OCI-LY7 (cell line): ENCODE results near the gene KIAA1755. TPM values are rescaled to one million over a fixed set of nuclear protein-coding genes. Genes with fewer than 3 reads are reported as not detected.

Experiments used
- BruUV-seq: library from RNA; stranded (reverse); fragments of 400-500 nt; replicated peaks from 2 replicates; lab custom pipeline; 2021; lab: Mats Ljungman, UMichigan
- CTCF ChIA-PET: fragments of 300-600 bp; sonication (Branson Sonifier 250); formaldehyde crosslinking; loops from one replicate; lab custom pipeline; 2022; ENCODE audit warnings: antibody characterized with exemption; ENCODE audit not compliant: unreplicated experiment; lab: Charles Lee
- POLR2A ChIA-PET: fragments of 300-600 bp; sonication (Branson Sonifier 250); formaldehyde crosslinking; loops from one replicate; lab custom pipeline; 2022; ENCODE audit warnings: antibody characterized with exemption; lab: Charles Lee
- DNase-seq: peaks from one replicate; pipeline ENCODE4 v3.0.0-alpha.2; 2015; ENCODE audit warnings: low spot score
- H2AFZ ChIP-seq: fragments of 200-600 bp; sonication (generic), shearing (Covaris generic); 2 replicates; pipeline ENCODE4 v1.6.1; 2014; ENCODE audit warnings: mild to moderate bottlenecking, antibody characterized with exemption, low read length, moderate library complexity
- H3K27ac ChIP-seq: fragments of 200-600 bp; sonication (generic); 2 replicates; pipeline ENCODE4 v1.5.1; 2014; ENCODE audit warnings: mixed run types, low read depth, mild to moderate bottlenecking, moderate library complexity, low read length, inconsistent platforms; ENCODE audit not compliant: poor library complexity, severe bottlenecking
- H3K36me3 ChIP-seq: fragments of 200-600 bp; sonication (generic); 2 replicates; pipeline ENCODE4 v1.6.1; 2014; ENCODE audit warnings: mild to moderate bottlenecking, antibody characterized with exemption, low read length, moderate library complexity, mixed read lengths; ENCODE audit not compliant: insufficient read depth
- H3K4me1 ChIP-seq: fragments of 200-600 bp; sonication (generic); 2 replicates; pipeline ENCODE4 v1.5.1; 2014; ENCODE audit warnings: mild to moderate bottlenecking, low read length; ENCODE audit not compliant: insufficient read depth, poor library complexity, severe bottlenecking
- H3K4me2 ChIP-seq: fragments of 200-600 bp; sonication (generic); 2 replicates; pipeline ENCODE4 v1.6.1; 2014; ENCODE audit warnings: mild to moderate bottlenecking, low read length
- H3K4me3 ChIP-seq: fragments of 200-600 bp; sonication (generic); 2 replicates; pipeline ENCODE4 v1.5.1; 2014; ENCODE audit warnings: mild to moderate bottlenecking, low read depth, low read length; ENCODE audit not compliant: poor library complexity, severe bottlenecking
- H3K79me2 ChIP-seq: fragments of 200-600 bp; sonication (generic); 2 replicates; pipeline ENCODE4 v1.6.1; 2016; ENCODE audit warnings: low read depth, mild to moderate bottlenecking, low read length, moderate library complexity, mixed read lengths; ENCODE audit not compliant: insufficient read depth
- H3K9me2 ChIP-seq: fragments of 200-600 bp; sonication (generic); 2 replicates; pipeline ENCODE4 v1.6.1; 2016; ENCODE audit warnings: mild to moderate bottlenecking, low read length, mixed read lengths; ENCODE audit not compliant: insufficient read depth
- H3K9me3 ChIP-seq: fragments of 200-600 bp; sonication (generic); 2 replicates; pipeline ENCODE4 v1.6.1; 2014; ENCODE audit warnings: mild to moderate bottlenecking, mixed run types, low read length, mixed read lengths
- H4K20me1 ChIP-seq: fragments of 200-600 bp; sonication (generic); 2 replicates; pipeline ENCODE4 v1.6.1; 2014; ENCODE audit warnings: mild to moderate bottlenecking, antibody characterized with exemption, low read length, moderate library complexity, mixed read lengths; ENCODE audit not compliant: insufficient read depth
- EZH2phosphoT487 ChIP-seq: fragments of 200-600 bp; sonication (generic); IDR thresholded peaks from 2 replicates; pipeline ENCODE4 v1.6.1; 2018; ENCODE audit warnings: low read depth, borderline replicate concordance, mild to moderate bottlenecking, mixed run types, antibody characterized with exemption, low read length, moderate library complexity, mixed read lengths
- intact Hi-C: fragments of 100-400 bp; cut with micrococcal nuclease; formaldehyde crosslinking; loops from one replicate; pipeline ENCODE4 v1.10.0; 2022; ENCODE audit not compliant: unreplicated experiment
- total RNA-seq, 2 experiments: library from RNA; depleted of rRNA in 1 of 2; stranded (reverse); fragments of >200 nt in 1 of 2; shearing (Covaris generic) in 1 of 2; gene quantifications; 2 replicates each; pipeline ENCODE4 v1.2.3, GENCODE V29; 2014 to 2022
- TF ChIP-seq, protein P1 (sequence below): fragments of 200-600 bp; sonication (generic); conservative IDR thresholded peaks from 2 replicates; pipeline ENCODE4 v1.5.1; 2014; ENCODE audit warnings: mild to moderate bottlenecking, antibody characterized with exemption, low read length, moderate library complexity, mixed read lengths

Gene KIAA1755
- total RNA-seq, 2 experiments from 2014 or later = not detected

GRCh38 chr20:38229376-38230252 lies 30.9 kb downstream of the KIAA1755 start:
- Histone ChIP-seq H3K79me2 (no peaks in the 10 kb centered on the region), H3K36me3 (no peaks in the 10 kb centered on the region), H3K9me3 (no peaks in the 10 kb centered on the region), H2AFZ (no peak overlapping the region), H3K4me2 (no peak overlapping the region), H3K4me3 (no peak overlapping the region), H3K9me2 (no peaks in the 10 kb centered on the region), H3K27ac (no peak overlapping the region), H4K20me1 (no peaks in the 10 kb centered on the region), H3K4me1 (no peaks in the 10 kb centered on the region)
- TF ChIP-seq, protein P1, sequence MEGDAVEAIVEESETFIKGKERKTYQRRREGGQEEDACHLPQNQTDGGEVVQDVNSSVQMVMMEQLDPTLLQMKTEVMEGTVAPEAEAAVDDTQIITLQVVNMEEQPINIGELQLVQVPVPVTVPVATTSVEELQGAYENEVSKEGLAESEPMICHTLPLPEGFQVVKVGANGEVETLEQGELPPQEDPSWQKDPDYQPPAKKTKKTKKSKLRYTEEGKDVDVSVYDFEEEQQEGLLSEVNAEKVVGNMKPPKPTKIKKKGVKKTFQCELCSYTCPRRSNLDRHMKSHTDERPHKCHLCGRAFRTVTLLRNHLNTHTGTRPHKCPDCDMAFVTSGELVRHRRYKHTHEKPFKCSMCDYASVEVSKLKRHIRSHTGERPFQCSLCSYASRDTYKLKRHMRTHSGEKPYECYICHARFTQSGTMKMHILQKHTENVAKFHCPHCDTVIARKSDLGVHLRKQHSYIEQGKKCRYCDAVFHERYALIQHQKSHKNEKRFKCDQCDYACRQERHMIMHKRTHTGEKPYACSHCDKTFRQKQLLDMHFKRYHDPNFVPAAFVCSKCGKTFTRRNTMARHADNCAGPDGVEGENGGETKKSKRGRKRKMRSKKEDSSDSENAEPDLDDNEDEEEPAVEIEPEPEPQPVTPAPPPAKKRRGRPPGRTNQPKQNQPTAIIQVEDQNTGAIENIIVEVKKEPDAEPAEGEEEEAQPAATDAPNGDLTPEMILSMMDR = peak; percentile 62
- no peak for TF ChIP-seq EZH2phosphoT487
- DNase-seq = no peak
- ChIA-PET POLR2A (no interaction called here), CTCF (no interaction called here)
- intact Hi-C loops = no loop called here
- BruUV-seq = no TSS peak

DNA sequence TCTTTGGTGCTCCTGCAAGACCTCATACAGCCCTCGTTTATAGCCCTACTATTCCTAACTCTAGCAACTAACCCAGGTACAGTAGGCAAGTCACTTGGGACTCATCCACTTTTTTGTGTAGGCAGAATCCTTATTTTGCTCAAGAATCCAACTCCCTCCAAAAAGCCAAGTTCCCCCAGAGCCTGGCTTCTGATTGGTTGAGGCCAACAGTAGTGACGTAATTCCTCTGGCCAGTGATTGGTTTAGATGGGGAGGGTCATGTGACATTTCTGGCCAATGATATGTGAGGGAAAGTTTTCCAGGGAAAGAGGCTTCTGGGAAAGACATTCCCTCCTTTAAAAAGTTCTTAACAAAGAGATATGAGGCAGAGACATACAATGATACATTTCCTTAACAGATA lies 32.1 kb downstream of the KIAA1755 start:
- POLR2A ChIA-PET = no interaction called here

More for the DNA sequence above, 32.1 kb downstream of the KIAA1755 start:
- Histone ChIP-seq H3K4me1 (no peaks in the 10 kb centered on the region), H3K9me2 (no peaks in the 10 kb centered on the region), H3K9me3 (no peaks in the 10 kb centered on the region), H3K27ac (no peak overlapping the region), H3K4me3 (no peak overlapping the region), H4K20me1 (no peaks in the 10 kb centered on the region), H3K79me2 (no peaks in the 10 kb centered on the region), H3K36me3 (no peaks in the 10 kb centered on the region), H3K4me2 (no peak overlapping the region), H2AFZ (no peak overlapping the region)
- CTCF ChIA-PET = no interaction called here
- no peak for DNase-seq
- intact Hi-C loops = no loop called here
- no TSS peak for BruUV-seq
- TF ChIP-seq, protein P1 = no peak
- no peak for TF ChIP-seq EZH2phosphoT487
